HG03469 (cell line): ENCODE results near the gene AQP1.

Experiments
- ATAC-seq: cut with Tn5 transposase; IDR thresholded peaks from one replicate; pipeline ENCODE4 v1.9.1; 2021; ENCODE audit warnings: mild to moderate bottlenecking, moderate library complexity, moderate number of reproducible peaks; ENCODE audit not compliant: unreplicated experiment

AQP1 gene

DNA sequence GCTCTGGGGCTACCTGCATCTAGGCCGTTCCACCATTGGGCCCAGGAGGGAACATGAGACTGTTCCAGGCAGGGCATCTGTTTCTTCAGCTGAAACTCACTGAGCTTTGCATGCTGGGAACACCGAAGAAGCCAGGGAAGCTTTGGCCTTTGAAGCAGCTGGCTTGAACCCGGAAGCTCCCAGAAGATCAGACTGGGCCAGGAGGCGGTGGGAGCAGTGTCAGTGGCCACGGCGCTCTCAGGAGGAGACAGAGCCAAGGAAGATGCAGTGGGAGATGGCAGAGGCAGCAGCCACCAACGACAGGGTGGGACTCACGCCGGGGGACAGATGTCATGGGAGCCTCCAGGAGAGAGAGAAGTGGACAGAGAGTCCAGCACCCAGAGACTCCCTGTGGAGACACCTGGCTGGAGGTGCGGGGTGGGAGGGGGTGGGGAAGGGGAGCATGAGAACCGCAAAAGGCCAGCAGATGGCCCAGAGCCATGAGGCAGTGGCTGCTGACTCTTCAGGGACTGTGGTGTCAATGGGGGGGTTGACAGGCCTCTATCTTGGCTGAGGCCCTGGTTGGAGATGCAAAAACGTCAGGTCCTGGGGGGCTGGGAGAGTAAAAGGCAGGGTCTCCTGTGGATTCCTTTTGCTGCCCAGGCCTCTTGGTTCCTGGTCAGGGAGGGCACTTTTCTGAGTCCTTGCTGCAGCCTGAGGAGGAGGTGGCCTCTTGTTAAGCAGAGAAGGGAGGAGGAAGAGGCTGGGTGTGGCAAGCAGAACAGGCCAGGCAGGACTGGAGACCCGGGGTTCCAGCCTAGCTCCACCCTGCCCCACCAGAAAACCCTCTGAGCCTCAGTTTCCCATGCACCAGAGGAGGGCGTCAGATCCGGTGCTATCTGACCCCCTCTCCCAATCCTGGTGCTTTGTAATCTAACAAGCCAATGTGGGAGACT is 6.3 kb upstream of the AQP1 start:
- ATAC-seq = no peak

DNA sequence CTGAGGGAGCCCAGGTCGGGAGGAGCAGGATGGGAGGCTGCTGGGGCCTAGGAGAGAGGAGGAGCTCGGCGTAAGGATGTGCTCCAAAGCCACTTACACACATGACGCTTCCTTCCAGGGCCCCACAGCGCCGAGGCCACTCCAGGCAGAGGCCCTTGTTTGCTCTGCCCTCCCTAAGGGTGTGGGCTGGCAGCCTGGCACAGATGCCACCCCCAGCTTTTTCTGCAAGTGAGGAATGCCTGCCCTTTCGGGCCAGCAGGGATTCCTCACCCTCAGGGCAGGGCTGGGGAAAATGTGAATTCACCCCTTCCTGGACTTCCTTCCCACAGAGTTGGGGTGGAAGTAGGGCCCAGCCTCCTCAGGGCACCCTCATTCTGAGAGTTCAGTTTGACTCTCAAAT is 5.6 kb upstream of the AQP1 start:
- ATAC-seq = no peak

DNA sequence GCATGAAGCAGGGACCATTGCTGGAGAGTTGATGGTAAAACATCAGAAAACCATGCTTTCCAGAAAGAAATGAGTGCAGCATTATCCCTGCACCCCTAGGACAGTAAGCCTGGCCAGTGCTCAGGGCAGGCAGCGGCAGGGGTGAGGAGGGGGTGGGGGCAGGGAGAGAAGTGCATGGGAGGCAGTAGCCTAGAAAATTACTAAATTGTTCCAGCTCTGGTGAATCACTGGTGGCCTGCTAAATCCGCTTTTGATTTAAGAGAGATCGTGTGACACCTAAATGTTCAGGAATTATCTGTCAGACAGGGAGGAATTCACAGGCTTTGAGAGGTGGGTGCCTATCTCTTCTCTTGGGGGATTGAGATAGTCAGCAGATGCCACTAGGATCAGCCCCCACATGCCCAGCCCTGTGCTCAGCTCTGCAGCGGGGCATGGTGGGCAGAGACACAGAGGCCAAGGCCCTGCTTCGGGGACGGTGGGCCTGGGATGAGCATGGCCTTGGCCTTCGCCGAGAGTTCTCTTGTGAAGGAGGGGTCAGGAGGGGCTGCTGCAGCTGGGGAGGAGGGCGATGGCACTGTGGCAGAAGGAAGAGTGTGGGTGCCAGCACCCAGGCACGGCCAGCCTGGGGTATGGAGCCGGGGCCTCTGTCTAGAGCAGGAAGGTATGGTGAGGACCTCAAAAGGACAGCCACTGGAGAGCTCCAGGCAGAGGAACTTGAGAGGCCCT is 5.0 kb upstream of the AQP1 start:
- ATAC-seq = no peak

DNA sequence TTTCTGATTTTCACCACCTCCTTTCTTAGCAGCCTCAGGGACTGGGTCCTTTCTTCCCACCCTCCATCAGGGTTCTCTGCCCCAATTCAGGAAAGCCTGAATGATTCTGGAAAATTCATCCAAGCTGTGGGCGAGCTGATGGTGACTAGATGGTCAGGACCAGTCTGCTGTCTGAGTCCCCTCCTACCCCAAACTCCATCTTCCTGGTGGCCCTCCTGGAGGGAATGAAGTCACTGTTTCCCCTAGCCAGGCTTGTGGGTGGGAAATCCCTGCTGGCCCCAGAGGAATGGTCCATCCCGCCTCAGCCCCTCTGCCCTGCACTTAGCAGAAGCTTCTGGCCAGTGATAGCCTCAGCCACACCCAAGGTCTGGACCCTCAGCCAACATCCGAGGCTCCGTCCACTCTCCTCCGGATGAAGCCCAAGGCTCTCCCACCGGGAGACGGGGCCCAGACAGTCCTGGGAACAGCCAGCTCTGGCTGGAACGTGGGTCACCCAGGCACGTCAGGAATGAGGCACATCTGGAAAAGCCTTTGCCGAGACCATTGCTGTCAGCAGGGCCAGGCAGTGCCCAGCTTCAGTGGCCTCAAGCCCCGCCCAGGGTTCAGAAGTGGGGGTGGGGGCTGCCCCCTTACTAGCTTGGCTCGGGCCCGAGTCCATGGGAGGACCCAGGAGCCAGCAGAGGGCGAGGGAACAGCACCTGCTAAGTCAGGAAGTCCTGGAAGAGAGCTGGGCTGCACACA is 4.0 kb upstream of the AQP1 start:
- no peak for ATAC-seq

DNA sequence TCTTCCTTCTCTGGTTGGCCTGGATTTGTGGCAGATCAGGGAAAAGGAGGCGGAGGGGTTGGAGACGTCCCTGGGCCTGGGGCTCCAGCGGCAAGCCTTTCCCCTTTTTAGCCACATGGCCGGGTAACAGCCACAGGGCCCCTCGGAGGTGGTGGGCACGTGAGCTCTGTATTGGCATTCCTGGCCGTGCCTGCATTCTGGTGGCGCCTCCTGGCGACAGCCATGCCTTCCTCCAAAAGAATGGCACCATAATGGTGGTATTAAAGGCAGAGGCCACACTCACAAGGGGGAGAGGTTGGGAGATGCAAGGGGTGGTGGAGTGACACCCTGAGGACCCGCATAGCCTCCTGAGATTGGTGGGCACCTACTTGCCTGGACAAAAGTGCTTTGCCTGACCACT is 3.0 kb upstream of the AQP1 start:
- ATAC-seq = no peak

DNA sequence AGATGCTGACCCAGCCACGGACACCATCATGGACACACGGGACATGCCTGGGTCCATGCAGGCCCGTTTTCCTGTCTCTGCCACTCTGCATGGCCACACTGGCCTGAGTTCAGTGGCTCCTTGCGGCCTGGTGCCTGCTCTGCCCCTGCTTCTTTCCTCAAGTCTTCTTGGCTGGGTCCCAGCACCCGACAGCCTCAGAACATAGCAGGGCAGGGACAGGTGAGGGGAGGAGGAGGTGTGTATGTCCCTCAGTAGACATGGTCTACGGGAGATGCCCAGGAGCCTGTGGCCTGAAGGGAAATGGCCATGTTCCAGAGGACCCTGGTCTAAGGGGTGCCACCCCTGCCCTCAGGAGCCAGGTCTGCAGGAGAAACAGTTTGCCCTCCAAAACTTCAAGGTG is 2.2 kb upstream of the AQP1 start:
- no peak for ATAC-seq

DNA sequence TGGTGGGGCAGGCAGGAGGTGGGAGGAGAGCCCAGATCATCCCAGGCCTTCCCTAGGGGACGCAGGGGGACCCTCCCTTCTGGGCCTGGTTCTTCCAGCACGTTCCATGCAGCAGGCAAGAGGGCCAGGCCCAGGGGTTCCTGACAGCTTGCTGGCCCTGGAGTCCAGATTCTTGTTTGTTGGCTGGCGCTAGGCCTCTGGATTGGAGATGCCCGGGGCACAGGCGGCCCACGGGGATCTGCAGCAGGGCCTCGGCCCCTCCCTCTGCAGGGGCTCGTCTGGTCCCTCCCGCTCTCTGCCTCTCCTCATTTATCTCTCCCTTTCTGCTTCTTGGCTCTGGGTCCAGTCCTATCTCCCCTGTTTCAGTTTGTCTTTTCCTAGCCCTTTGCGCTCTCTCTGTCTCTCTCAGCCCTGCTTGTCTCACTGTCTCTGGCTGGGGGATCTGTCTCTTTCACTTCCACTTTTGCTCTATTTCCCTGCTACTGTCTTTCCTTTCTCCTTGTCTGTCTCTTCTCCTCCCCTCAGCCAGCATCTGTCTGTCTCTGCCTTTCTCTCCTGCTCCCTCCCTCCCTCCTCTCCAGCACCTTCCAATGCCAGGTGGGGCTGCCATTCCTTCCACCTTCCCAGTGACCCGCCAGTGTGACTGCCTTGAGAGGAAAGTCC is 1.1 kb upstream of the AQP1 start:
- no peak for ATAC-seq

DNA sequence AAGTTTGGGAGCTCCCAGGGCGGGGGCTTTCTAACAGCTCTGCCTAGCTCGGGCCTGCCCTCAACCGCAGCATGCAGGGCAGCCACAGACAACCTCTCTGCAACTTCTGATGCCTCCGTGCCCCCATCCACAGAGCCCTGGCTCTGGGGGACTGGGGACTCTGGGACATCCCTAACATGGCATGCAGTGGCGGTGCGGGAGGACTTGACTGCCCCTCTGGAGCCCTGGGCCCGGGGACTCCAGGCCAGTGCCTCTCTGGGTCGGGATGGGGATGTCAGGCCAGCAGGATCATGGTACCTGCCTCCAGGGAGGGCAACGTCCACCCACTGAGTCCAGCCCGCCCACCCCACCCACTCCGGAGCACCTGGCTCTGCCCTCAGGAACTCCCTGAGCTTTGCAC is 520 bp upstream of the AQP1 start:
- ATAC-seq = no peak

DNA sequence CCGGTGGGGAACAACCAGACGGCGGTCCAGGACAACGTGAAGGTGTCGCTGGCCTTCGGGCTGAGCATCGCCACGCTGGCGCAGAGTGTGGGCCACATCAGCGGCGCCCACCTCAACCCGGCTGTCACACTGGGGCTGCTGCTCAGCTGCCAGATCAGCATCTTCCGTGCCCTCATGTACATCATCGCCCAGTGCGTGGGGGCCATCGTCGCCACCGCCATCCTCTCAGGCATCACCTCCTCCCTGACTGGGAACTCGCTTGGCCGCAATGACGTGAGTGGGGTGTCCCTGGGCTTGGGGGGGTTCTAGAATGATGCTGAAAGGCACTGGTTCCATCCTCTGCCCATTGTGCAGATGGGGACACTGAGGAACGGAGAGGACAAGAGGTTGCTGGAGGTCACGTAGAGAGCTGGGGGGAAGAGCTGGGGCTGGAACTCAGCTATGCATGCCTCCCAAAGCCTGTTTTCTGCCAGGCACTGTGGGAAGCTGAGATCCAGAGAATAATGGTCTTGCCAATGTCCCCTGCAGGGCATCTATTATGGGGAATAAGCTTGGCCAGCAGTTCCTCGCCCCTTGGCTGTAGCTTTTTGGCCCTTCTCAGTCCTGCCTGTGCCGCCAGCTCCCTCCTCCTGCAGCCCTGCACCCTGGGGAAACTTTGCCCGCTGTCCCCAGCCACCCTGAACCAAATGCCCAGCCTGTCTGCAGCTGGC is 523 bp downstream of the AQP1 start:
- no peak for ATAC-seq

DNA sequence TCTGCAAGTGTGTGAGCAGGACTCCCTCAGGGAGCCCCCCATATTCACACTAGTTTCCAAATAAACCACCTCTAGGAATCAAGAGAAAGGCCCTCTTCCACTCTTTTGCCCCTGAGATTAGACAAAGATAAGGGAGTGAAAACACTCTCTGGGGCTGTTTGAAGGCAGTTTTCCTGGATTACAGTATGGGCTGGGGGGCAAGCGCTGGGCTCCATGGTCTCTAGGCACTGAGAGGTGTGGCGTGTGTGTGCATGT is 1.0 kb downstream of the AQP1 start:
- no peak for ATAC-seq

DNA sequence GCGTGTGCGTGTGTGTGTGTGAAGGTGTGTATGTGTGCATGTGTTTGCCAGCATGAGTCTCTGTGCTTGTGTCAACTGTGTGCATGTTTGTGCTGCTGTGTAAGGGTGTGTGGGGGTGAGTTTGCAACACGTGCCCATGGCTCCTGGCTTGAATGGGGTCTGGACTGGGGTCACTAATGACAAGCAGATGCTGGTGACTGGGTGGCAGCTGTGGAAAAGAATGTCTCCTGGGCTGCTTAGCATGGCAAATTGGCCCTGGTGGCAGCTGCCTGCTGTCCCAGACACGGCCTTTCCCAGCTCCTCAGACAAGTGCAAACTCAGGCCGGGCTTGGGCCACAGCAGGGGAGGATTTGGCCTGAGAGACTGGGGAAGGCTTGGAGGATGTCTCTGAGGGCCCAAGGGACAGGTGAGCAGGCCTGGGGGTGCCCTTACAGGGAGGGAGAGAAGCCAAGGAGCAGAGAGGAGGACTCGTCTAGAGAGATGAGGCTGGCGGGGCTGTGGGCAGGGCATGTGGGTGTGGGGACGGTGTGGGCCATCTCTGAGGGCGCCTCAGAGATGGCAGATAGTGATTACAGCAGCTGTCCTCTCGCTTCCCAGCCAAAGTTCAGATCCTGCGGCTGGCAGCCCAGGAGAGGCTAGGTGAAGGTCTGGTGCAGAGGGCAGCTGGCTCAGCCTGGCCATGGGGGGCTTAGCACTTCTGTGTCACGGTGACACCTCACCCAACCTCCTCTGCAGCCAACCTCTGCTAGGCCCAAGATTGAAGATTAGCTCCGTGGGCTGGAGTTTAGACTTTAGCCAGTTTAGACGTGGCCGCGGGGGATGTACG is 1.5 kb downstream of the AQP1 start:
- ATAC-seq = no peak

DNA sequence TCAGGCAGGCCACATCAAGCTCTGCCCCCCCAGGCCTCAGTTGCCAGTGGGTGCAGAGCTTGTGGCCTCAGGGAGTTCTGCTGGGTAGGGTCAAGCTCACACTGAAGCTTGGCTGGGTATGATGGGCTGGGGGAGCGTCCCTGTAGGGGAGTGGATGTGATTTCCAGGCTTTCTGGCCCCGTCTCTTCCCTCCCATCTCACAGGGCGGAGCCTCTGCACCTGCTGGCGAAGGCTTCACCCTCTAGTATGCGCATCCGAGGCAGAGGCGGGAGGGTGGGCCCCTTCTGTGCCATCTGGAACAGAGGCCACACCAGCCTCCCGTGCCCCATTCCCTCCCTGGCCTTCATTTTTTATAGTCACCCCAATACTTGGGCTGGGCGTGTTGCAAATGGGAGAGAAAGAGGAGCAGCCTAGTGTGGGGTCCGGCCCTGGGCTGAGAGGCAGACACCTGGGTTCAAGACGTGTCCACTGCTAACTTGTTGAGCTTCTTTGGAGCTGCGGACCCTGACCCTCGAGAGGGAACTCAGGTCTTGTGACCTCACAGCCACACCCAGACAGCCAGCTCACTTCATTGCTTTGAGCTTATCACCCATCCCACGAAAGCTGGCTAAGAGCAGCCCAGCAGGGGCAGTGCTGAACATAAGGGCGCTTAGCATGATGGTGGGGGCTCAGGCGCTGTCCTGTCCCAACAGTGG is 2.3 kb downstream of the AQP1 start:
- ATAC-seq = no peak

DNA sequence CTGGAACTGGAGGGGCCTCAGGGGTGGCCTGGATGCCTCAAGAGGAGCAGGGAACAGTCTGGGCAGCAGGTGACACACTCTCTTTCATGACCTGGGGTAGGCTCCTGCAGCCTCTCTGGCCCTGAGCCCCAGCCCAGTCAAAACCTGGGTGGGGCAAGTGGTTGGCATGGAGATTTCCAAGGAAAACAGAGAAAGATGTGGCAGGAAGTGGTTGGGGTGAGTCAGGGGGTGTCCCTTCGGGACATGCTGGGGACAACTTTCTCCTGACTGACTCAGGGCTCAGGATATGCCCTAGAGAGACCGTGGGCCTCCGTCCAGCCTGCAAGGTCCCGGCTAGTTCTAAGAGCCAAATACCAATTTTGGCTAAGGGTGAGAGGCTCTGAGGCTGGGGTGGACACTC is 2.9 kb downstream of the AQP1 start:
- ATAC-seq = no peak

DNA sequence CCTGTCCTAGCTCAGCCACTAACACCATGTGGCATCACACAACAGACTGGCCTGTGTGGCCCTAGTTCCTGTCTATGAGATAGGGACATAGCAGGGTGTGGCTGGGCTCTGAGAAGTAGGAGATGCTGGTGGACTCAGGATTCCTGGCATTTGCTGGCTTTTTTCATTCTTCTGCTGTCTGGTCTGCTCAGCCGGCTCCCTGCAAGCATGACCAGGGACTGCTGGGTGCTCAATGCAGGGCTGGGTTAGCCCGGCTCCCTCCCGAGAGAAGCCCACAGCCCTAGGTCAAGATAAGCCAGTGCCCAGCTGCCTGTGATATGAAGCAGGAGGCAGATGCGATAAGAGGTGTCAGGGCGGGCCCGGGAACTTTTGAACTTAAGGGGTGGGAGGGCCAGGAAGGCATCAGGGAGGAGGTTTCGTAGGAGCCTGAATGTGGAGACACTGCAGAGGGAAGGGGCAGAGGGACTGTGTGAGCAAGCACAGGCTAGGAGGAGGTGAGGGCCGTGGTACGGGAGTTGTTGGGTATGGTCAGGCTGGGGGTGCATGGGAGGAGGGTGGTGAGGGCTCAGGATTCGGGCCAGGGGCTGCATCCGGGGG is 3.5 kb downstream of the AQP1 start:
- no peak for ATAC-seq

DNA sequence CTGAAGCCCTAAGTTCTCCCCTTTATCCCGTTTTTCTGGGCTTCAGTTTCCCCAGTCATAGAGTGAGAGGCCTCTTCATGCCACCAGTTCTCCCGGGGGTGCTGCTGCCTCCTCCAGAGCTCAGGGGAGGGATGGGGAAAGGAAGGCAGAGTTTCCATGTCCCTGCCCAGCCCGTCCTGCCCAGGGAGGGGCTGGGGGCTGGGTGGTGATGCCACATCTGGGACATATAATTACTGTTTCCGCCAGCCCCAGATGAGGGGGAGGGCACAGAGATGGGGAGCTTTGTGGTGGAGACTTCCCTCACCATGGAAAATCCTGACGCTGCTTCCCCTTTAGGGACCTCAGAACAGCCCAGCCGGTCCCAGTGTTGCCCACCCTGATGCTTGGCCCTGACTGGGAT is 4.1 kb downstream of the AQP1 start:
- ATAC-seq = no peak

DNA sequence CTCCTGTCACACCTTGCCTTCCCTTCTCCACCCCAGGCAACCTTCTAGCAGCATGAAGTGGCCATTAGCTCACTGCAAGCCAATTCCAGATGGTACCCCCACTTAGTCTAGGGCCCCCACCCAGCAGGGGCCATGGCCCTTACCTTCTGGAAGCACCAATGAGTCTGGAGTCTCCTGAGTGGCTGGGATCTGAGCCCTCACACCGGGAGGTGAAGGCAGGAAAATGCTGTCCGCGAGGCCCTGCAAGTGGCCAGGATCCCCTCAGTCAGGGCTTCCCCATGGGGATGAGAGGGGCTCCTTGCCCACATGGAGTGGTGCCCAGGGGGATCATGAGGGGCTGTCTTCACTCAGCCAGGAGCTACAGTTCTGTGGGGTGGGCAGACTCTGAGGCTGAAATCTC is 4.6 kb downstream of the AQP1 start:
- no peak for ATAC-seq

DNA sequence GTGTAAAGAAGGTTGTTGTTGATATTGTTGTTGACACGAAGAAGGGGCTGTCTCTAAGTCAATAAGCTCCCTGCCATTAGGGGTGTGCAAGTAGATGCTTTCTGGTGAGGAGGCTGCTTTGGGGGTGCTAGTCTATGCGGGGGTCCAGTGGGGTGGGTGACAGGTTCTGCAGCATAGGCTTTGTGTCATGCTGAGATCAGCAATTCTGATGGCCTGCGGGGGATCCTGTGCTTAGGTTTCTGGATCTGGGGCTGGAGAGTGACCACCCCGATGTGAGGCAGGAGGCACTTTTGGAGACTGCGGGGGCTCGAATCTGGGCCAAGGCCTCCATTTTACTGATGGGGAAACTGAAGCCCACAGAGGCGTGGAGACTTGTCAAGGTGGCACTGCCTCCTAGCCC is 5.1 kb downstream of the AQP1 start:
- ATAC-seq = no peak

DNA sequence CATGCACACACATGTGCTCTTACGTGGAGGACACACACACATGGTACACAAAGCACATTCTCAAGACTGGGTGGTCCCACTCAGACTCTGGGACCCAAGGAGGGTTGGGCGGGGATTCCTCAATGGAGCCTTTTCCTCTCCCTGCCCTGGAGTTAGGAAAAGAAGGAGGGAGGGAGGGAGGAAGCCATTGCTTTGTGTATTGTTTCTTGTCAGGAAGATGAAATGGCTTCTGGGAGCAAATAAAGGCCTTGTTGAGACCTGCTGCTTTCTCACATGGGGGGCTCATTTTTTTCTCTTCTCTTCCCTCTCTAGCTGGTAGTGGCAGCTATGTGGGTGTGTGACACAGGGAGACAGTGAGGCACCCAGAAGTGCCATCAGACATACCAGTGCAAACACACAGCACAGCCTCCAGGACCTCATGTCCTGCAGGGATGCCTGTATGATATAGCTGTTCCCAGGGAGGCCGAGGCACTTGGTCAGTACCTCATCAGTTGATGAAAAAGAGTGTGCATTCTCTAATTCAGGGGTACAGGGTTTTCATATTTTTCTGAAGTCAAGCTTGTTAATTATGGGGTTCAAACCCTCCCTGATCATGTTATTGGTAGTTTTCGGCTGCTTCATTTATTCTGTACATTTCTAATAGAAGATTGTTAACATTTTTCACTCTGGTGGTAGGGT is 5.7 kb downstream of the AQP1 start:
- ATAC-seq = no peak
